Vagina (tissue), 2 donors: Measurements from ENCODE around the gene ACIN1. TPM values are rescaled to one million over a fixed set of nuclear protein-coding genes. Genes with fewer than 3 reads are reported as not detected.

Source experiments
- DNase-seq, 2 donors: peaks; one replicate each; pipeline ENCODE4 v3.0.0-alpha.2; 2017; ENCODE audit errors: extremely low spot score in 2 of 2
- H3K27ac ChIP-seq: fragments of 200-600 bp; sonication (generic); one replicate; pipeline ENCODE4 v1.5.1; 2019
- H3K27me3 ChIP-seq: fragments of 200-600 bp; sonication (generic); one replicate; pipeline ENCODE4 v1.5.1; 2019
- H3K36me3 ChIP-seq, 2 donors: fragments of 200-600 bp; sonication (generic); one replicate each; pipeline ENCODE4 v1.5.1; 2017 to 2019
- H3K4me1 ChIP-seq: fragments of 200-600 bp; sonication (generic); one replicate; pipeline ENCODE4 v1.5.1; 2019
- H3K4me3 ChIP-seq, 2 donors: fragments of 200-600 bp; sonication (generic); 1 replicate in 1 of 2; 2 replicates in 1 of 2; pipeline ENCODE4 v1.5.1; 2016 to 2019
- H3K9me3 ChIP-seq: fragments of 200-600 bp; sonication (generic); one replicate; pipeline ENCODE4 v1.5.1; 2019
- CTCF ChIP-seq, 3 experiments: fragments of 450-650 bp in 2 of 3; fragments of 200-600 bp in 1 of 3; sonication (generic) in 1 of 3; IDR thresholded peaks; one replicate each; pipeline ENCODE4 v1.5.1; 2017 to 2019; ENCODE audit warnings: antibody characterized with exemption in 3 of 3, mild to moderate bottlenecking in 2 of 3, moderate library complexity in 2 of 3
- POLR2A ChIP-seq, 2 donors: fragments of 450-650 bp; IDR thresholded peaks; one replicate each; pipeline ENCODE4 v1.6.1; 2017; ENCODE audit warnings: antibody characterized with exemption in 2 of 2, mild to moderate bottlenecking in 2 of 2, moderate library complexity in 2 of 2
- POLR2AphosphoS5 ChIP-seq, 2 donors: sonication (generic); formaldehyde crosslinking; IDR thresholded peaks; one replicate each; pipeline ENCODE4 v1.9.0; 2017; ENCODE audit warnings: antibody characterized with exemption in 2 of 2, mild to moderate bottlenecking in 2 of 2, low read depth in 1 of 2; ENCODE audit not compliant: insufficient read depth in 1 of 2
- intact Hi-C: fragments of 100-400 bp; cut with DNase I; formaldehyde crosslinking; loops from one replicate; pipeline ENCODE4 v1.15.1; 2023
- total RNA-seq: library from RNA; depleted of rRNA; stranded (reverse); fragments of >200 nt; gene quantifications from one replicate; pipeline ENCODE4 v1.2.3, GENCODE V29; 2016

Gene ACIN1
- total RNA-seq, 1 donor from 2014 or later = 121 TPM

- Histone ChIP-seq H3K4me1 (peaks cover 23% of the 10 kb centered on the region), H3K4me3 (no peak overlapping the region), H3K27me3 (no peaks in the 10 kb centered on the region), H3K27ac (no peak overlapping the region), H3K36me3 (no peaks in the 10 kb centered on the region), H3K9me3 (no peaks in the 10 kb centered on the region)
- intact Hi-C loops = loop anchor here (2.0 kb wide), 1 partner anchor 67 kb away; no protein-coding TSS in a partner anchor
- TF ChIP-seq CTCF (IDR thresholded peaks at IDR 0.05) (peak in 1 of 3 experiments; percentile 20), POLR2A (IDR thresholded peaks at IDR 0.05) (no peak)
- no peak for DNase-seq
Measured at GRCh38 chr14:23119363-23120327, 24.7 kb upstream of the ACIN1 start.

GRCh38 chr14:23118506-23119362 is 23.8 kb upstream of the ACIN1 start, which contains the start of gene CEBPE:
Gene CEBPE, minus strand, starts transcription at chr14:23119255. Its CDS starts 164 bp downstream, at chr14:23119091.
- Histone ChIP-seq H3K4me1 (peaks cover 19% of the 10 kb centered on the region), H3K4me3 (no peak within 1 kb of the TSS), H3K36me3 (no peaks in the 10 kb centered on the region), H3K27ac (no peak within 1 kb of the TSS), H3K9me3 (no peaks in the 10 kb centered on the region), H3K27me3 (no peaks in the 10 kb centered on the region)
- intact Hi-C loops = no loop called here
- no peak for DNase-seq
- no peak for TF ChIP-seq CTCF (IDR thresholded peaks at IDR 0.05)
- TF ChIP-seq POLR2A (IDR thresholded peaks at IDR 0.05) = no peak
- no peak for TF ChIP-seq POLR2AphosphoS5 (IDR thresholded peaks at IDR 0.05; ENCODE audit: insufficient read depth in 1 of 2, low read depth in 1 of 2)

- Histone ChIP-seq H3K9me3 (no peaks in the 10 kb centered on the region), H3K36me3 (no peaks in the 10 kb centered on the region), H3K27me3 (no peaks in the 10 kb centered on the region), H3K4me3 (no peak overlapping the region), H3K27ac (no peak overlapping the region), H3K4me1 (peaks cover 11% of the 10 kb centered on the region)
- intact Hi-C loops = no loop called here
- TF ChIP-seq POLR2A (IDR thresholded peaks at IDR 0.05) = no peak
- TF ChIP-seq CTCF (IDR thresholded peaks at IDR 0.05) = no peak
- no peak for TF ChIP-seq POLR2AphosphoS5 (IDR thresholded peaks at IDR 0.05; ENCODE audit: insufficient read depth in 1 of 2, low read depth in 1 of 2)
- no peak for DNase-seq
Measured at GRCh38 chr14:23117371-23118020, 22.6 kb upstream of the ACIN1 start.

GRCh38 chr14:23115918-23116317 is 21.0 kb upstream of the ACIN1 start:
- no peak for DNase-seq
- no peak overlapping the region for H3K27ac ChIP-seq
- H3K4me3 ChIP-seq = no peak overlapping the region
- H3K4me1 ChIP-seq = peaks cover under 1% of the 10 kb centered on the region
- H3K9me3 ChIP-seq = no peaks in the 10 kb centered on the region
- intact Hi-C loops = no loop called here
- no peaks in the 10 kb centered on the region for H3K27me3 ChIP-seq
- H3K36me3 ChIP-seq = no peaks in the 10 kb centered on the region
- TF ChIP-seq CTCF (IDR thresholded peaks at IDR 0.05) (no peak), POLR2A (IDR thresholded peaks at IDR 0.05) (no peak), POLR2AphosphoS5 (IDR thresholded peaks at IDR 0.05; ENCODE audit: insufficient read depth in 1 of 2, low read depth in 1 of 2) (no peak)
